NCI-H2227 (cell line): ENCODE measurements around the gene USB1.
"Not testable (repeated sequence)": the region's sequence is repeated elsewhere in the genome, so short reads cannot be mapped to it uniquely, and the experiment has no call there.

ENCODE experiments used
- DNase-seq: peaks from one replicate; lab custom pipeline; 2025; ENCODE audit not compliant: unreplicated experiment; lab: John Stamatoyannopoulos, UW

Gene USB1

DNA sequence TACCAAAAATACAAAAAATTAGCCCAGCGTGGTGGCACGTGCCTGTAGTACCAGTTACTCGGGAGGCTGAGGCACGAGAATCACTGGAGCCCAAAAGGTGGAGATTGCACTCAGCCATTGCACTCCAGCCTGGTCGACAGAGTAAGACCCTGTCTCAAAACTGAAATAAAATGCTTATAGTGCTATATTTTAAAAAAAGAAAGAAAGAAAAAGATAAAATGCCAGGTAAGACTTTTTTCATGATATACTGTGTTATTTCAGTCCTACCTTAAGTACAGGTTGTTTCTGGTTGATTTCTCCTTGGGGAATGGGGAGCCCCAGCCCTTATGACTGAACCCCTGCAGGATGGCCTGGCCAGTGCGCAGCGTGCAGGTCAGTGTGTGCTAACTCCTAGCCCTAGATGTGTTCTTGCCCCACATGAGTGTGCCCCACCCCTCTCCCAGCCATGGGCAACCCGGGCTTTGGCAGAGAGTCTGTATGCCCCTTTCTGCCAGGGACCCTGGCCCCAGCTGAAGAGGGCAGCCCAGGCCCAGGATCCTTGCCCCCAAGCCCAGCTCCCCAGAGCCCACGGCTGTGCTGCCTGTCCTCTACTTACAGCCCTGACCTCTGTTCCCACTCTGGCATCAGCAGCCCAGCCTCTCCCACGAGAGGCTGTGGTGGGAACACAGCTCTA, 31.6 kb upstream of the USB1 start:
- DNase-seq, result no peak

DNA sequence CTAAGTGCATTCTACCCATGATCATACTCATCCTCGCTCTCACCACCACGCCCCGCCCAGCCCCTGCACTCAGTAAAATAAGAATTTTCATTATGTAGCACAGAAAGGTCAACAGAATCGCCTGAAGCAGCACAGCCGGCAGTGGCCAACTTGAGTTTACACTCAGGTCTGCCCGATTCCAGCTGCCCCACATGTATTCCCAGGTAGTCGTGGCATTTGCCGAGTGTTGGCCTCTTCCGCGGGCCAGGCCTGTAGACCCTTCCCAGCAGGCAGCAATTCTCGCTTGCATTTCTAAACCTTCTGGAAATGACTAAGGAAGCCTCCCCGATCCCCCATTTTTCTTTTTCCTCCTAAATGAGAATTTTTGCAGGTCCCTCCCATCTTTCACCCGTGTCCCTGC, 30.9 kb upstream of the USB1 start:
- no peak for DNase-seq

DNA sequence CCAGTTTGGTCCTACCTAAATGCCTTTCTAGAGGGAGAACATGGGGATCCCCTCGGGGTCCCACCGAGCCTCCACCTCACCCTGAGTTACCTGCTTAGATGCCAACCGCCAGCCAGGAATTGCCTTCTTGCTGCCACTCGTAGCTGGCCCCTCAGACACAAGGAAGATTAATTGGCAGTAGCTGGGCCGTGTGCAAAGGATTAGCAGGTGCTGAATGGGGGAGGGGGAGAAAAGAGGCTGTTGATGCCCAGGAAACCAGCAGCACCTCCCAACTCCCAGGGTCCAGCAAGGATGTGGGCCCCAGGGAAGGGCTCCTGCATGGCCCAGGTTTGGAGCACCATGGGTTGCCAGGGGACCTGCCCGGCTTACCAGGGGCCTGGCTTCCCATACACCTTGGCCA, 30.2 kb upstream of the USB1 start, which contains the start of gene CNGB1:
Gene CNGB1, minus strand, starts transcription at position 159 of the 400 bp plus-strand sequence. CDS start 3,842 bp downstream, outside the sequence.
- peak; percentile 5 for DNase-seq

DNA sequence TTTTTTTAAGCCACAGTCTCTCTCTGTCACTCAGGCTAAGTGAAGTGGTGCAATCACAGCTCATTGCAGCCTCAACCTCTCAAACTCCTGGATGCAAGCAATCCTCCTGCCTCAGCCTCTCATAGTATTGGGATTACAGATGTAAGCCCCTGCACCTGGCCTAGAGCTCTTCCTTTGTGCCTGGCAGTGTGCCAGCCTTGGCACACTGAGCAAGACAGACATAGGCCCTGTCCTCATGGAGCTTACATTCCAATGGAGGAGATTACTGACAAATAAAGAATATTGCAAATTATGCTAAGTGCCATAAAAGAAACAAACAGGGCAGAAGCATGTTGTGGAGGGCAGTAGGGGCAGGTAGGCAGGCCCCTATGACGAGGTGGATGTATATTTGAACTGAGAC, 29.4 kb upstream of the USB1 start:
- DNase-seq, result no peak

DNA sequence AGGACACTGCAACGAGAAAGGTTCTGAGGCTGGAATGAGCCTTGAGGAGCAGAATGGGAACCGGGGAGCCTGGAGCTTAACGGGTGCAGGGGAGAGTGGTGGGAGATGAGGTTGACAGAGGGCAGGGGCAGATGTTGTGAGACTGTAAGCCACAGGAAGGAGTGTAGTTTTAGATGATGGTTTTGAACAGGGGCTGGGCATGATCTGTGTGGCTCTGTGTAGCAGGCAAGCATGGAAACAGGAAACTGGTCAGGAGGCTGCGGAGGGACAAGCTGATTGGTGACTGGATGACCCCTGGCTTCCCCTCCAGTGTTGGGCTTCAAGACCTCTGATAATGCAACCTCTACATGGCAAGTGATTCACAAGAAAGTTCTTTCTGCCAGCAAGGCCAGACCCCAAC, 28.9 kb upstream of the USB1 start:
- no peak for DNase-seq

DNA sequence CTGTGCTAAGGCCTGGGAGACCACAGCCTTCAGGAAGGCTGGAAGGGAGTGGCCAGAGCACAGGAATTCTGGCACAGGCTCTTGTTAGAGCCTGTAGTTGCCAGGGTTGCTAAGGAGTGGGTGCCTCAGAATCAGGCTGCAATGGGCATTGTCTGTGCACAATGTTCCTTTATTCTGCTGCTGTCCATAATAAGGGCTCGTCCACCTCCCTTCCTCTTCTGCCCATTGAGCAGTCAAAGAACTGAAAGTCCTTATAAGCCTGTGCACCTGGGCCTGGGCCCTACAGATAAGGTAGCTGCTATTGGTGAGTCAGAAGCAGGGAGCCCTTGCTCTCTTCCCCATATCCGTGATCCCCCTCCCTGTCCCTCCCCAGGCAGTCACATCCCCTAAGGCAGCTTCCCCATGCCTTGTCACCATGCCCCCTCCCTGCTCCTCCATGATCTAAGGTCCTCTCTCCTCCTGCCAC, 24.8 kb upstream of the USB1 start:
- no peak for DNase-seq

DNA sequence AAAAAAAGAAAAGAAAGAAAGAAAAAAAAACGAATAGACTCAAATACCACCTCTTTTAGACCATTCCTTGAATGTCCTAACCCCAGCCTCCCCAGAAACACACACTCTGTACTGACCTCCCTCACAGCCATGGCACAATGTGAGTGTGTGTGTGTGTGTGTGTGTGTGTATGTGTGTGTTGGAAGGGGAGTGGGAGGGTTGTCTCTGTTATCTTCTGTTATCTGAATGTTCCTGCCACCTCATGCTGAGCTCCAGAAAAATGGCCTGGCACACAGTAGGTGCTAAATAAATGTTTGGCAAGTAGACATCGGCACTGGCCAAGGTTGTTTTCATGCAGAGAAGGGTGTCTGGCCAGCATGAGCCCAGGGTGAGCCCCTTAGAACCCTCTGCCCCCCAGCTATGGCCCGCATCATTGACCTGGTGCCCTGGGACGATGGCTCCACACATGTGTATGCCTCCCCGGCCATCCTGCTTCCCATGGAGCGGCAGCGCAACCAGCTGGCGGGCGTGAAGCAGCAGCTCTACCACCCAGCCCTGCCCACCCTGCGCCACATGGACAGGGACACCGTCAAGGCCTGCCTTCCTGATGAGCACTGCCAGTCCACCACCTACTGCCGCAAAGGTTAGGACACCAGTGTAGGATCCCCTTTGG, 23.7 kb upstream of the USB1 start:
- DNase-seq, result no peak

DNA sequence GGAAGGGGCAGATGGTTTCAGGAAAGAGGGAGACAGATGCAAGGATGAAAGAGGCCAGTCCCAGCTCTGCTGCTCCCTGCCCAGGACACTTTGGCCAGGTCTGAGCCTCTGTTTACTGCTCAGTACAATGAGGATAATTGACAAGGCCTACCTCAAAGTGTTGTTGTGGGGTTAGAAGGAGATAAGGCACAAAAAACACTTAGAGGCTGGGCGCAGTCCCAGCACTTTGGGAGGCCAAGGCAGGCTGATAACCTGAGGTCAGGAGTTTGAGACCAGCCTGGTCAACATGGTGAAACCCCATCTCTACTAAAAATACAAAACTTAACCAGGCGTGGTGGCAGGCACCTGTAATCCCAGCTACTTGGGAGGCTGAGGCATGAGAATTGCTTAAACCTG, 23.1 kb upstream of the USB1 start:
- DNase-seq, result not testable (repeated sequence)

DNA sequence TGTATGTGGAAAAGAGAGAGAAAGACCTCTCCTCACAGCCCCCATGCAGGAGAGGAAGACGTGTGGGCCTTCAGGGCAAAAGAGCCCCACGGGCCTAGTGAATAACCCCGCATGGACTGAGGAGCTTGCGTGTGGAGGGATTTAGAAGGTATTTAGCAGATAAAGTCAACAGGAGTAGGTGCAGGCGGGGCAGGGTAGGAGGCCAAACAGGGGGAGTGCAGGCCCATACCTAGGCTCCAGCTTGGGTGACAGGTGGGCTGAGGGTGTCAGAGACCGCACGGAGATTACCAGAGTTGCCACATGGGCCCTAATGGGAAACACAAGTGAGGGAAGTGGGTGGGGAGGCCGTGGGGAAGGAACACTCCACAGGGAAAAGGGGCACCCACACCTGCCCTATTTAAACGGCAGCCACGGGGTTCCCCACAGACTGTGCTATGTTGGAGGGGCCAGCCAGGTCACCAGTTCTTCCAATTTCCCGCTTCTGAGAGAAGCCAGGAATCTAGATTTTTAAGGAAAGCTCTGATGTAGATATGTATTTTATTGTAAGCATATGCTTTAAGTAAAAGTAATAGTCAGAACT, 22.1 kb upstream of the USB1 start:
- no peak for DNase-seq

DNA sequence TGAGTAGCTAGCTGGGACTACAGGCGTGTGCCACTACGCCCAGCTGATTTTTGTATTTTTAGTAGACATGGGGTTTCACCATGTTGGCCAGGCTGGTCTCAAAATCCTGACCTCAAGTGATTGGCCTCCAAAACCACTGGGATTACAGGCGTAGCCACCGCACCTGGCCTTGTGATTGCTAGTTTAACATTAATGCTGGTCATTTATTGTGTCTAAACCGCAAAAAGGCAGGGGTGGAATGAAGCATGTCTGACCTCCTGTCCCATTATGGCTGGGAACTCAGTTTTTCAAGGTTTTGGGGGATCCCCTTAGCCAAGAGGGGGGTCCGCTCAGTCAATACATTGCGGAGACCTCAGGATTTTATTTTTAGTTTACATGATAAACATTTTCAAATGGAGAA, 19.6 kb upstream of the USB1 start:
- DNase-seq, result no peak

DNA sequence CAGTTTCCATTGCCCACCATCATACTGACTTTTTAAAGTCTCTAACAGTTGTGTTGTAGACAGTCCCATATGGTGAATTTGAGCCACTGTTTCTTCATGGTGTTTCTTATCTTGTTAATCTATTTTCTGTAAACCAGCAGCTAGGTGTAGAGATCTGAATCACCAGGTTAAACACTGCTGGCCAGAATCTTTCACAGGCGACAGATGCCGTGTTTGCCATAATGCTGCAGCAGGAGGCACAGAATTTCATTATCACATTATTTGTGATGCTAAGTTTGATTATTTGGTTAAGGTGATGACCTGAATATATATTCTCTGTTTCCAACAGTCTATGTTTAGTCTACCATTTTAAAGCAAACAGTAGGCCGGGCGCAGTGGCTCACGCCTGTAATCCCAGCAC, 18.8 kb upstream of the USB1 start:
- no peak for DNase-seq

DNA sequence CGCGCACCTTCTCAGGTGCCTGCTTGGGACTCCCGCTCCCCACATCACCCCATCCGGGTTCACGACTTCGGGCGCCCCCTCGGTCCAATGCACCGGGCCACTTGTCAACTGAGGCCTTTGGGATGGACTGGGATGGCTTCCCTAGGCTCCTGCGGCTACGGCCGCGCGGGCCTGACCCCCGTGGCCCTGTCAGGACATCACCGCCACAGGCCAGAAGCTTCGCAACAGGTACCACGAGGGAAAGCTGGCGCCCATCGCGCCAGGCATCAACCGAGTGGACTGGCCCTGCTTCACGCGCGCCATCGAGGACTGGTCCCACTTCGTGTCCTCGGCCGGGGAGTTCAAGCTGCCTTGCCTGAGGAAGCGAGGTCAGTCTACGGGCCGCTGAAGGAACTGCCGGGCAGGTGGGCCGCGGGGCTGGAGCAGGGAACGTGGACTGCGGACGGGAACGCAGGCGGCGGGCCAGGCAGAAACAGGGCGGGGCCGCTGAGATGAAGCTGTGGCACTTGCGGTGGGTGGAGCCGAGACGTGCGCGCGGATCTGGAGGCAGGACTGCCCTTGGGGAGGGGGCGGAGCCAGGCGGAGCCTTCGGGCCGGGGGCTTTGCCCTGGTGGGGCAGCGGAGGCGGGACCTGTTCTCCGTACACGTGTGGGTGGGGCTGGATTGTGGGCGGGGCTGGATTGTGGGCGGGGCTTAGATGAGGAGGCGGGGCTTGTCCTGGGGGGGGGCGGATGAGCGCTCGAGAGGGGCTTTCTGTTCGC, 16.6 kb upstream of the USB1 start:
- peak; percentile 94 for DNase-seq

DNA sequence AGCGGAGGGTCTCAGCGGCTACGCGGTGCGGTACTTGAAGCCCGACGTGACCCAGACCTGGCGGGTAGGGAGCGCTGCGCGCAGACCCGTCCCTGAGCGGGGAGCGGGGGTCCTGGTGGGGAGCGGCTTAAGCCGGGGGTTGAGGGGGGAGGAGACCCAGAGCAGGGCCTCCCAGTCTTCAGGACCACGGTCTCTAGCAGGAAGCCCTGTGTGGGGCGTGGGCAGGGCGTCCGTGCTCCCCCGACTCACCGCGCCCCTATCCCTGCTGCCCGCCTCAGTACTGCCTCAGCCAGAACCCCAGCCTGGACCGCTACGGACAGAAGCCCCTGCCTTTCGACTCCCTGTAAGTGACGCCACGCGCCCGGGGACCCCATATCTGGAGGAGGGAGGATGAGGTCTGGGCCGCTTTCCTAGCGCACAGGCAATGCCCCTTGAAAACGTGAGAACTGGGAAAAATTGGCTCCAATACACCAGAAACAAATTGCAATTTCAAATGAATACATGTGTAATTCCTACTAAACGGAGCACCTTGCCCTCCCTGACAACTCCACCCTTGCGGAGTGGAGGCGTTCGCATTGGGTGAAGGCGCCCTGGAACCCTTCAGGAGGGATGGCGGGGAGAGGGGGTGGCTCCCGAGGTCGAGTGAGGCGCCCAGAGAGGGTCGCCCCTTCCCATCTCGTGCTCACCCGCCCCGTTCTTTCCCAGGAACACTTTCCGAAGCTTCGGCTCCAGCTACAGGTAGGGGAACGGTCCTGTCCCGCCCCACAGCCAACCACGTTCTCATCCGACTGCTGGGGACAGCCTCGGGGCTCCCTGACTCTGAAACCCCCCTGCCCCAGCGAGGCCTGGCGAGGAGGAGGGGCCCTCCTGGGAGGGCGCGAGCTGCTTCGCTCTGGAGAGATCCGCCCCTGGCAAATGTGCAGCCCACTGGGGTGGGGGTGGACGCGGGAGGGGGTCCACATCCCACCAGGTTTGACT, 15.7 kb upstream of the USB1 start:
- peak; percentile 65 for DNase-seq

DNA sequence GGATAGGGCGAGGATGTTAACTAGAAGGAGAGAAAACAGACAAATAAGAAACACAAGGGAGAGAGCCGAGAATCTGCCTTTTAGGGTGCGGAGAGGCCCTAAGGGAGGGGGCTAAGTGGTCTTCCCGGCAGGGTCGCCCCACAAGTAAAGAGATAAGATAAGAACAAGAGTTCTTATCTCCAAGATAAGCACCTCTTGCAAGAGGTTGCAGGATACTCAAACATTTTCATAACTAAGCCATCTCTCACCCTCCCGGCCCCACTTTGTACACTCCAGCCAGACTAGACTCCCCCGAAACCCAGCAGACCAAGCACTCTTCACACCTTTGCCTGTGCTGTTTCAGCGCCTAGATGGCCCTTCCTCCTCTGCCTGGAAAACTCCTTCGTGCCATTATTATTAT, 15.0 kb upstream of the USB1 start:
- DNase-seq, result no peak

DNA sequence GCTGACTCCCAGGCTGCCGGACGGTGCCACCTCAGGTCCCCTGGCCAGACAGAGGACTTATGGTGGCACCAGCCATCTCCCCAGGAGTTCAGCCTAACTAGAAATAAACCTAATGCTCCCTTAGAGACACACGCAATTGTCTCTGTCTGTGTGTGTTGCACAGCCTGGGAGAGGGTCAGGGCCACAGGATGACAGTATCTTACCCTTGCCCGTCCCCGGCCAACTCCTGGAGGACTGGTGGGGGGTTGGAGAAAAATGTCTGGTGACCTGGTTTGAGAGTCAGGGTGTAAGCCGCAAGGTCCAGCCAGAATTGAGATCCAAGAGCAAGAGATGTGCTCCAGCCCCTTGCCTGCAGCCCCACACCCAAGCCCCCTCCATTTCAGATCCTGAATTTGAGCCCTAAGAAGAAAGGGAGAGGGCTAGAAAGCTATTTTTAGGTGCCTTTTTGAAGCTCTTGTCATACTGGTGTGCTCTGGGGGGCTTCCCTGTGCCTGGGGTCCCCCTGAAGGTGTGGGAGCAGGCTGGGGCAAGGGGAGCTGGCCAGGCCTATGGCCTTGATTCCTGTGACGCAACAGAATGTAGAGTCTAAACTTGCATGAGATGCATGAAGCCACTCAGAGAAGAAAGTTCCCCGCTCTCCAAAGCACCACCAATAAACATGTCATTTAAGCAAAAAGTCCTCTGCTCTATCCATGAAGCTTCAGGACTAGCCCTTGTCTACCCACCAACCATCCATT, 13.6 kb upstream of the USB1 start:
- DNase-seq, result no peak

DNA sequence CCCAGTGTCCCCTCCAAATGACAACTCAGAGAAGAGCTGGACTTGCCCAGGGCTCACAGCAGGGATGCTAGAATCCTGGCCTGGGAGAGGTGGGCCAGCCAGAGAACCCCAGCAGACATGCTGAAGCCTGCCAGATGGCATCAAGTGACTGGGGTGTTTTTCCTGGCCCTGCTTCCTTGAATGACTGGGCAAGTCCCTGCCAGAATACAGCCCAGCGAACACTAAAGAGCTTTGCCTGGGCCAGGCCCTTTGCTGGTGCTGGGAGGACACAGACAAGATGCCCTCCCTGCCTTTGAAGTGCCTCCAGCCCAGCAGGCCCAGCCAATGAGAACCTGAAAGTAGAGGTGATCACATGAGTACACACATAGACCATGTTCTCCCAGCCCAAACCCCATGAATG, 12.3 kb upstream of the USB1 start:
- no peak for DNase-seq

DNA sequence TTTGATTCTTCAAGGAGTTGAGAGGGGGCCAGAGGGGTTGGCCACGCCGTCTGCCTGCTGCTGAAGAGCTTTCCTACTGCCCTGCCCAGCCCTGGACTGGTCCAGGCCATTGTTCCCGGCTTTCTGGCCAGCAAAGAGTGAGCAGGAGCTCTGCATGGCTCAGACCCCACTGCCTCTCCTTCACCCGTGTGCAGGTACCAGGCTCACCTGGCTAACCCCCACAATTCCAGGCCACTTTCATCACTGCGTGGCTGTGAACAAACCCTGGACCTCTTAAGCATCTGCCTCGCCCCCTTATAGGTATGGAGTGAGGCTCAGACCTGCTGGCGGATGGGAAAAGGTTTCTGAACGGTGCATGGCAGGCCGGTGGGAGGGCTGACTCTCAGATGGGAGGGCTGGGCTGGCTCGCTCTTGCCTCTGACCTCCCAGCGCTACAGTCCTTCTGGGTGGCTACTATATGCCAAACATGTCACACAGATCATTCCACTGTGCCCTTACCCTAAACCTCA, 9.6 kb upstream of the USB1 start:
- DNase-seq, result no peak

DNA sequence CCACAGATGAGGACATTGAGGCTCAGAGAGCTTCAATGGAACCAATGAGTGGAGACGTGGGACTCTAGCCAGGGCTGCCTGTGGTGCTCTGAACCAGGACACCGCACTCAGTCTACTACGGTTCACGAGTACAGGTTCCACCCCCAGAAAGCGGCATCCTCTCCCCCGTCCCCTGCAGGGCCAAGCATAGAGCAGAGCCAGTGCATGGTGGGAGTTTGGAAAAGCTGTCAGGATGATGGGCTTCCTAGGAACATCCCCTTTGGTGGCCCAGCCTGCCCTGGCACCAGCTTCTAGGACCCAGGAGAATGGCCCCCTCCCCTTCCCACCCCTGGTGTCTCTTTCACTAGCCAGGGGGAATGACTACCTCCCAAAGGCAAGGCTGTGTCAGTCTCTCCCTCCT, 9.1 kb upstream of the USB1 start:
- no peak for DNase-seq

DNA sequence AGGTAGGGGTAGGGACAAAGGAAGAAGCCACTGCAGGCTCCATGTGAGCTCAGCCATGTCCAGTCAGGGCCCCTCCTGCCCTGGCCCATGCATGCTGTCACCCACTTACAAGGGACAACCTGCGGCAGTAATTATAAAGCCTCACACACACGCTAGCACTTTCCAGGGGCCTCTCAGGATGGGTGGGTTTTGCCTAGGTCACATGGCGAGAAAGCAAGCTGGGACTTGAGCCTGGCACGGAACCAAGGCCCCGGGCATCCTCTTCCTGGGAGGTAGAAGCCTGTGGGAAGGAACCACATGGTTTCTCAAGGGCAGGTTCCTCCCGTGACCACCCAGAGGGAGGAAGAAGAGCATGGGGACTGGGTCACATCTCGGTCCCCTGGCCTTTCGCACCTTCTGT, 7.8 kb upstream of the USB1 start:
- DNase-seq, result no peak

DNA sequence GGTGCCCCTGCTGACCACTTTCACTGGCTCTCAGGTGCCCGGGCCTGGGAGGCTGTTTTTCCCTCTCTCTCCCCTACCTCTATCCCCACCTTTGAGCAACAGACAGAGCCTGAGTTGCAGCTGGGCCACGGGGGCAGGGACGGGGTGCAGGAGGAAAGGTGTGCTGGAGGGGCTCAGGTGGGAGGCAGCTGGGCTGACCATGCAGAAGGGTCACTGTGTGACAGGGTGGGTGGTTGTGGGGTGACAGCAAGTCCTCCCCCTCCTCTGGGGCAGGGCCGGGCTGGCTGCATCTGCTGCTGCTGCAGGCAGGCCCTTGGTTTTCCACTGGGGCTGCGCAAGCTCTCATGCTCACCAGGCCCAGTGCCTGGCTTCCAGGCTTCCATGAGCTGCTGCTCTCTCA, 7.3 kb upstream of the USB1 start:
- no peak for DNase-seq
